22Rv1 (cell line): ENCODE data around the gene PHF11.

Experiments used
- H3K27ac ChIP-seq: fragments of 450-650 bp; 2 replicates; pipeline ENCODE4 v1.5.1; 2017
- ZFX ChIP-seq: fragments of 450-650 bp; IDR thresholded peaks from 2 replicates; pipeline ENCODE4 v1.6.1; 2017; ENCODE audit warnings: antibody characterized with exemption, borderline replicate concordance
- TF ChIP-seq, protein P1 (sequence below): fragments of 450-650 bp; IDR thresholded peaks from 2 replicates; pipeline ENCODE4 v1.5.1; 2017; ENCODE audit warnings: mild to moderate bottlenecking

Gene PHF11

DNA sequence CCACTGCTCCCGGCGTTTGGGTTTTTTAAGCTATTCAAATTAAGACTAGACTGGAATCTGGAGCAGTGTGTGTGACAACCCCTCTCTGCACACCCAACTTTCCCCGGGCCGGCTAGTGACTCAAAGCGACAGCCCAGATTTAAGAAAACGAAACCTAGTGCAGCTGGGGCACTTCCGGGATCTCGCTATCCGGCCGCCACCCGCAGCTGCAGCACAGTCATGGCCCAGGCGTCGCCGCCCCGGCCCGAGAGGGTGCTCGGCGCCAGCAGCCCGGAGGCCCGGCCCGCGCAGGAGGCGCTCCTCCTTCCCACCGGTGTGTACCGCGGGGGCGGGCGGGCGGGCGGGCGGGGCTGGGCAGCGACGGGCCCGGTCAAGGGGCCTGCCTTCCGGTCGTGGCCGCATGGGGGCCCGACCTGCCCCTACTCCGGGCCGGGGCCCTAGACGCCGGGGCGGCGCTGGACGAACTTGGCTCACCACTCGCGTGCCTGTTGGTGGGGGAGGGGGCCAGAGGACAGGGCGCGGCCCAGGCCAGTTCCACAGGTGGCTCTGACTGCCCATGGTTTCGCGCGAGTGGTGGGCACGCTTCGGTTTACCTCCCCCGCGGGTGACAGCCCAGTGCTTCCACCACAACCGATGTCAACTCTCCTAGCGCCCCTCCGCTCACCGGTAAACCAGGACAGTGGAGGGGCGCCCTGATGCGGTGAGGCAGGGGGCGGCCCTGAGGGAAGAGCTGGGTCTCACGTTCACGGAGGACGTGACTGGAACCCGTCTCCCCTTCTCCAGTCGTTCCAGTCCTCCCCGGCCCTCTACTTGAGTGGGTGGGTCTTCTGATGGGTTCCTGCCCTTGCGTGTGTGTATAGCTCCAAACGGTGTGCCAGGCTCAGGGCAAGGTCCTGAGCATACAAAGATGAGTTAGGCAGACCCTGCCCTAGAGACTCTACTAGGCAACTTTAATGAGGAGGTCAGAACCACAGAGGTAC is at the start of gene PHF11:
TSS of gene PHF11 (plus strand) at position 171 of the 980 bp plus-strand sequence. CDS start at position 220, 49 bp downstream.
- H3K27ac ChIP-seq, result peak within 1 kb of the TSS; percentile 91
- TF ChIP-seq, protein P1, sequence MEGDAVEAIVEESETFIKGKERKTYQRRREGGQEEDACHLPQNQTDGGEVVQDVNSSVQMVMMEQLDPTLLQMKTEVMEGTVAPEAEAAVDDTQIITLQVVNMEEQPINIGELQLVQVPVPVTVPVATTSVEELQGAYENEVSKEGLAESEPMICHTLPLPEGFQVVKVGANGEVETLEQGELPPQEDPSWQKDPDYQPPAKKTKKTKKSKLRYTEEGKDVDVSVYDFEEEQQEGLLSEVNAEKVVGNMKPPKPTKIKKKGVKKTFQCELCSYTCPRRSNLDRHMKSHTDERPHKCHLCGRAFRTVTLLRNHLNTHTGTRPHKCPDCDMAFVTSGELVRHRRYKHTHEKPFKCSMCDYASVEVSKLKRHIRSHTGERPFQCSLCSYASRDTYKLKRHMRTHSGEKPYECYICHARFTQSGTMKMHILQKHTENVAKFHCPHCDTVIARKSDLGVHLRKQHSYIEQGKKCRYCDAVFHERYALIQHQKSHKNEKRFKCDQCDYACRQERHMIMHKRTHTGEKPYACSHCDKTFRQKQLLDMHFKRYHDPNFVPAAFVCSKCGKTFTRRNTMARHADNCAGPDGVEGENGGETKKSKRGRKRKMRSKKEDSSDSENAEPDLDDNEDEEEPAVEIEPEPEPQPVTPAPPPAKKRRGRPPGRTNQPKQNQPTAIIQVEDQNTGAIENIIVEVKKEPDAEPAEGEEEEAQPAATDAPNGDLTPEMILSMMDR, result 0 out of 2 replicates have a peak, but pooled peaks have one; percentile 10
- TF ChIP-seq ZFX, result no peak

DNA sequence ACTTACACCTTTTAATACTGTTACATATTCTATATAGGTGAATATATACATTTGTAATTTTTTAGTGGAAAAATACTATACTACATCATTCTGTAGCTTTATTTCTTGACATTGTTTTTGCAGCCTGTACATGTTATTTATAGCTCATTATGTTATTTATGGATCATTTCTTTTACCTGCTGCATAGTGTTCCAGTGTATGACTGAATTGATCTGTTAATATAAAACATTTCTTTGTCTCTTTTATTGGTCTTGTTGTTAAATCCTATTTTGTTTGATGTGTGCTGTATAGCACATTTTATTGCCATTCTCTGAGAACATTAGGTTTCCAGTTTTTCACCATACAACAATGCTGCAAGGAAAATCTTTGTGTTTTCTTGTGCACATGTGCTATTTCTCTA is 49.3 kb upstream of the PHF11 start:
- TF ChIP-seq ZFX, result no peak
- TF ChIP-seq, protein P1, result no peak
- H3K27ac ChIP-seq, result no peak overlapping the region

DNA sequence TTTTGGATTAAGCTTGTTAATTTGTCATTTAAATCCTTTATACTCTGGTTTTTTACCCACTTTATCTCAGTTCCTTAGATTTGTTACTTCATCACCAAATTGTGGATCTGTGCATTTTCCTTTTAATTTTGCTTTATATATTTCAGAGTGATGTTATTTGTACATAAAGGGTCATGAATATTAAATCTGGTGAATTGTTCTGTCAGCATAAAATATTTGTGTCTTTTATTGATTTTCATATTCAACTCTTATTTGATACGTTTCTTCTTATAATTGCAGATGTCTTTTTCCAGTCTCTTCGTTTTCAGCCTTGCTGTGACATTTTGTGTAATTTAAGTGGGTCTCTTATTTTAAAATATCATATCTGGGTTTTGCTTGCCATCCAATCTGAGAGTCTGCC is 47.0 kb upstream of the PHF11 start:
- H3K27ac ChIP-seq, result no peak overlapping the region
- TF ChIP-seq ZFX, result no peak
- TF ChIP-seq, protein P1, result no peak

DNA sequence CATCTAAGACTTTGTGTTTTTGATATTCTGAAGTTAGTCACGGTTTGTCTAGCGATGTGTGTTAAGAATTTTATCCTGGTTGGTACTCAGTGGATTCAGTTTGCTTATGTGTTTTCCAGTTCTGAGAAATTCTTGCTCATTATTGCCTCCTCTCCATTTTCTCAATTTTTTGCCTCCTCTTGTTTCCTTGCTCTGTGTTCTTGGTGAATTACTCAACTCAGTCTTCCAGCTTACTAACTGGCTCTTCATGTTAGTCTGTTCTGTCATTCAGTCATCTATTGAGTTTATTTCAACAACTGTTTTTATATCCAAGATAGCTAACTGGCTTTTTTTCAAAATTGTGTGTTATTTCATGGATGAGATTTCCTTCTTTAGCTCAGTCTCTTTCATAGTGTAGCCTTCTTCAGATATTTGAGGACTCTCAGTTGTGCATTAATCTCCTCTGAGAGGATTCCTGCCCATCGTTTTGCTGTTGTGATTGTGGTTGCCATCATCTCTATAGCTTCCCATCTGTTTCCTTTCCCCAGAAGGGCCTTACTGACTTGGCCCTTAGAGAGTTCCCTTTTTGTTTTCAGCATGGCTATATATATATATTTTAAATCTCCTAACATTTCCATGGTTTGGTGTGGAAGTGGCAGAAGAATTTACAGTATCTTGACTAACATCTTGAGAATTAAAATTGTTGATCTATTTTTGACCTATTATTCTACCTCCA is 45.5 kb upstream of the PHF11 start:
- no peak for TF ChIP-seq ZFX
- H3K27ac ChIP-seq, result no peak overlapping the region

DNA sequence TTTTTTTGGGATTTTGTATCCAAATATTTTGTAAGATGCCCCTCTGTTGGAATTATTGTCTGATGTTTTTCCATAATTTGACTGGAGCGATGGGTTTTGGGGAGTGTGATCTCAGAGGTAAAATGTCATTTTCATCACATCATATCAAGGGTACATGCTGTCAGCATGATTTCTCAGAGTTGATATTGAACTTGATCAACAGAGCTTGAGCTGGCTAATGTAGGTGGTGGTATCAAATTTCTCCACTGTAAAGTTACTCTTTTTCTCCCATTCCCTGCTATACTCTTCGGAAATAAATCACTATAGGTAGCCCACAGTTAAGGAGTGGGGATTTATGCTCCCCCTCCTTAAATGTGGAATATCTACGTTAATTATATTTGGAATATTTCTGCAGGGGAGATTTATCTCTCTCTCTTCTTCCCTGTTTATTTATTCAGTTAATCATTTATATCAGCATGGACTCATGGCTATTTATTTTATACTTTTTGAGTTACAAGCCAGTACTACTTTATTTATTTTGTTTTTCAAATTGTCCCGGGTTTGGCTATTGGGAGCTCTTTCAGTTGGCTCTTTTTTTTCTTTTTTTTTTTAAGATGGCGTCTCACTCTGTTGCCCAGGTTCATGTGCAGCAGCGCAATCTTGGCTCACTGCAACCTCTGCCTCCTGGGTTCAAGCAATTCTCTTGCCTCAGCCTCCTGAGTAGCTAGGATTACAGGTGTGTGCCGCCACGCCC is 42.9 kb upstream of the PHF11 start:
- peak overlapping the region; percentile 51 for H3K27ac ChIP-seq
- TF ChIP-seq, protein P1, result no peak
- no peak for TF ChIP-seq ZFX

DNA sequence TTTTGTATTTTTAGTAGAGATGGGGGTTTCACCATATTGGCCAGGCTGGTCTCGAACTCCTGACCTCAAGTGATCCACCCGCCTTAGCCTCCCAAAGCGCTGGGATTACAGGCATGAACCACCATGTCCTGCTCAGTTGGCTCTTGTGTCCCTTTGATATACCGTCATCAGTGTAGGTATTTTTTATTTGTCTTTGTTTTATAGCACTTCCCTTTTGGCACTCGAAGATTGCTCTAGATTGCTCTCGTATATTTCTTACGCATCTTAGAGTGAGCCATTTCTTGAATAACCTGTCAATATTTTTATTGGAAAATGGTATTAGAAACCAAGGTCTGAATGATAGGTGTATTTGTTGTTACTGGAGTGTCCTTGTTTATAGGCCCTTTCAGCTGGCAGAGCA is 42.3 kb upstream of the PHF11 start:
- TF ChIP-seq, protein P1, result no peak
- TF ChIP-seq ZFX, result no peak
- peak overlapping the region; percentile 51 for H3K27ac ChIP-seq

DNA sequence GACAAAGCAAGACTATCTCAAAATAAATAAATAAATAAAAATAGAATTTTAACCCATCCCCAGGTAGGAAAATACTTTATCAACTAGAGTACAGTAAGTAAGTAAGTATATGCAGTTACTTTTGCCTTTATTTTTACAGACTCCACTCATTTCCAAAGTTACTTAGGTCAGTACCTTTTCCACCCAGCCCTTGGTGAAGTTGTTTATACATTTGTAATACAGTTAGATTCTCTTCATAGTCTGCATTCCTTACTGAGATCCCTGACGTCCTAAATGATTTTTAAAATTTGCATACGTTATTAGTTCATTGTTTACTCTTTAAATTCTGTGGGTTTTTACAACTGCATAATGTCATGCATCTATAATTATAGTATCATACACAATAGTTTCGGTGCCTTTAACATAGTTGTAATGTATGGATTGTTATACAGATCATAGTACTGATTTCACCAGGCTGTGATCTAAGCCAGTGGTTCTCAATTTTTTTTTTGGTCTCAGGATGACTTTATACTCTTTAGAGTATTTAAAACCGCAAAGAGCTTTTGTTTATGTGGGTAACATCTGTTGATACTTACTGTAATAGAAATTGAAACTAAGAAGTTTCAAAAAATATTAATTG is 41.3 kb upstream of the PHF11 start:
- H3K27ac ChIP-seq, result no peak overlapping the region
- TF ChIP-seq ZFX, result no peak
- TF ChIP-seq, protein P1, result no peak
